Gastroesophageal sphincter (tissue), 4 donors: ENCODE results near the gene CIRBP. TPM values are rescaled to one million over a fixed set of nuclear protein-coding genes. Genes with fewer than 3 reads are reported as not detected.
"Not testable (repeated sequence)": the region's sequence is repeated elsewhere in the genome, so short reads cannot be mapped to it uniquely, and the experiment has no call there.

Experiments
- ATAC-seq: fragments of 150-250 bp; one replicate; pipeline ENCODE4 v1.9.1; 2016; ENCODE audit warnings: mild to moderate bottlenecking, moderate library complexity
- H3K27ac ChIP-seq, 4 donors: fragments of 200-600 bp; sonication (generic) in 3 of 4; 1 replicate in 3 of 4; 2 replicates in 1 of 4; pipeline ENCODE4 v1.5.1; 2016 to 2019
- H3K27me3 ChIP-seq: fragments of 200-600 bp; sonication (generic); one replicate; pipeline ENCODE4 v1.5.1; 2019
- H3K36me3 ChIP-seq, 2 donors: fragments of 200-600 bp; sonication (generic); one replicate each; pipeline ENCODE4 v1.5.1; 2019; ENCODE audit warnings: control low read depth in 1 of 2
- H3K4me1 ChIP-seq, 3 donors: fragments of 200-600 bp; sonication (generic); 1 replicate in 2 of 3; 2 replicates in 1 of 3; pipeline ENCODE4 v1.5.1; 2016 to 2019; ENCODE audit warnings: control low read depth in 2 of 3
- H3K4me3 ChIP-seq, 2 donors: fragments of 200-600 bp; sonication (generic); one replicate each; pipeline ENCODE4 v1.5.1; 2019; ENCODE audit warnings: mild to moderate bottlenecking in 1 of 2, moderate library complexity in 1 of 2
- H3K9me3 ChIP-seq, 3 donors: fragments of 200-600 bp; sonication (generic); one replicate each; pipeline ENCODE4 v1.5.1; 2017 to 2019; ENCODE audit warnings: control low read depth in 2 of 3
- CTCF ChIP-seq, 4 experiments: fragments of 200-600 bp in 2 of 4; fragments of 450-650 bp in 2 of 4; sonication (generic) in 1 of 4; IDR thresholded peaks; one replicate each; pipeline ENCODE4 v1.5.1; 2017 to 2019; ENCODE audit warnings: antibody characterized with exemption in 4 of 4, mild to moderate bottlenecking in 2 of 4, moderate library complexity in 2 of 4
- EP300 ChIP-seq: sonication (generic); formaldehyde crosslinking; IDR thresholded peaks from one replicate; pipeline ENCODE4 v1.6.1; 2017; ENCODE audit warnings: antibody characterized with exemption, mild to moderate bottlenecking
- POLR2A ChIP-seq, 2 donors: fragments of 450-650 bp; IDR thresholded peaks; one replicate each; pipeline ENCODE4 v1.6.1; 2017; ENCODE audit warnings: antibody characterized with exemption in 2 of 2, mild to moderate bottlenecking in 2 of 2, moderate library complexity in 1 of 2
- POLR2AphosphoS5 ChIP-seq: sonication (generic); formaldehyde crosslinking; IDR thresholded peaks from one replicate; pipeline ENCODE4 v1.6.1; 2017; ENCODE audit warnings: antibody characterized with exemption
- WGBS, 2 donors: methylation state at CpG; one replicate each; pipeline ENCODE4 v1.1.5; 2018; ENCODE audit warnings: low coverage in 1 of 2; 5-methylcytosine and 5-hydroxymethylcytosine counted together
- total RNA-seq, 4 donors: library from RNA; depleted of rRNA; stranded (reverse); fragments of >200 nt; gene quantifications; one replicate each; pipeline ENCODE4 v1.1.0, GENCODE V29; 2016

The CIRBP gene
- total RNA-seq, 4 donors from 2014 or later: 350 to 708 (median 559) TPM

DNA sequence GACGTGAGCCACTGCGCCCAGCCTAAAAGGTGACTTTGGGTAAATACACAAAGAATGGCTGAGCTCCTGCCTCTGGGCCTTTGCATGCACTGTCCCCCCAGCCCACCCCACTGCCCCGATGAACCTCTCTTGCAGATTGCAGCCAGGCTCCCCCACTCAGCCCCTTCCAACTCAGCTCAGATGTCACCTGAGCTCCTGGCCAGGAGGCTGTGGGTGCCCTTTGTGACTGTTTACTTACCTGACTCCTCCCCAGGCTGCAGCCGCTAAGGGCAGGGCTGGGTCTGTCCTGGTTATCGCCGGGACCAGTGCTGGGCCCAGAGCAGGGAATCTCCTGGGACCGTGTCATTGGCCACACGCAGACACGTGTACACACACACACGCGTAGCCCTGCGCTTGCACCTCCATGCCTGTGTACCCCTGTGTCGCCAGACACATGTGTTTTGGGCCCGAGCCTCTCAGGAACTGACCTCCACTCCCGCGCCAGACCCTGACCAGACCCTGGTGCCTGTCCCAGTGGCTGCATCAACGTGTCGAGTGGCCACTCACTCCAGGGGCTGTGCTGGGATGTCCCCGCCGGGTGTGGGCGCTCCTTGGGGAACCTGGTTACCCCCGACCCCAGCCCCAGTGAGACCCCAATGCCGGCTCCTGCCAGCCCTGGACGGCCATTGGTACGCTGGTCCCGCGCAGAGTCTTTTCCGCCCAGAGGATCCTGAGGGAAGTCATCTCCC lies 35.2 kb downstream of the CIRBP start:
- Histone ChIP-seq H3K9me3 (no peaks in the 10 kb centered on the region), H3K36me3 (no peaks in the 10 kb centered on the region), H3K27me3 (peaks cover 15% of the 10 kb centered on the region), H3K4me3 (no peak overlapping the region), H3K4me1 (no peaks in the 10 kb centered on the region), H3K27ac (no peak overlapping the region)
- WGBS, 2 donors: 87 to 100% methylated on average over 1 to 3 of the region's 28 CpGs
- TF ChIP-seq POLR2AphosphoS5: no peak
- TF ChIP-seq POLR2A (IDR thresholded peaks at IDR 0.05): no peak
- TF ChIP-seq CTCF (IDR thresholded peaks at IDR 0.05): no peak
- no peak for ATAC-seq

GRCh38 chr19:1305354-1305753 lies 36.2 kb downstream of the CIRBP start:
- not testable (repeated sequence) for H3K9me3 ChIP-seq, H3K27ac ChIP-seq, ATAC-seq, H3K4me3 ChIP-seq, H3K4me1 ChIP-seq, H3K36me3 ChIP-seq
- WGBS, 2 donors: 89 to 100% methylated on average over 3 to 8 of the region's 9 CpGs
- H3K27me3 ChIP-seq: peaks cover 18% of the 10 kb centered on the region

- no peaks in the 10 kb centered on the region for H3K36me3 ChIP-seq
- no peaks in the 10 kb centered on the region for H3K4me1 ChIP-seq
- no peak for ATAC-seq
- H3K27ac ChIP-seq: no peak overlapping the region
- H3K27me3 ChIP-seq: peaks cover 34% of the 10 kb centered on the region
- H3K4me3 ChIP-seq: no peak overlapping the region
- TF ChIP-seq CTCF (IDR thresholded peaks at IDR 0.05) (no peak), EP300 (no peak), POLR2A (IDR thresholded peaks at IDR 0.05) (no peak), POLR2AphosphoS5 (no peak)
- 100% methylated on average over 1 of the region's 38 CpGs; no CpG with 5 or more reads in 1 of the 2 donors for WGBS, 2 donors
- H3K9me3 ChIP-seq: no peaks in the 10 kb centered on the region
Measured at GRCh38 chr19:1307320-1307719, 38.2 kb downstream of the CIRBP start.

DNA sequence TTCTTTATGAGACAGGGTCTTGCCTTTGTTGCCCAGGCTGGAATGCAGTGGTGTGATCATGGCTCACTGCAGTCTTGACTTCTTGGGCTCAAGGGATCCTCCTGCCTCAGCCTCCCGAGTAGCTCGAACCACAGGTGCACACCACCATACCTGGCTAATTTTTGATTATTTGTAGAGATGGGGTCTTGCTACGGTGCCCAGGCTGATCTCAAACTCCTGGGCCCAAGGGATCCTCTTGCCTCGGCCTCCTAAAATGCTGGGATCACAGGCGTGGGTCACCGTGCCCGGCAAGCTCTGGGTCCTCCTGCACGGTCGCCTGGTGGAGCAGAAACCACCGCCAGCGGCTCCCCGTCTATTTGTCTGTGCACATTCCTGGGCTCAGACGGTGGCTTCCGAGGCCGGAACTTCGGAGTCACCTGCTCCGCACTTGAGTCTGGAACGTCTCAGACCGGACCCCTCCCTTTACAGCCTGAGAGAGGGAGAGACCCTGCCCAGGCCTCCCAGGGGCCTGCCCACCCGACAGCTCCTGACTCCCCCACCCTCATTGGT lies 38.7 kb downstream of the CIRBP start:
- Histone ChIP-seq H3K9me3 (no peaks in the 10 kb centered on the region), H3K27ac (no peak overlapping the region), H3K4me1 (no peaks in the 10 kb centered on the region), H3K4me3 (no peak overlapping the region), H3K36me3 (no peaks in the 10 kb centered on the region), H3K27me3 (peaks cover 39% of the 10 kb centered on the region)
- 90% methylated on average over 3 of the region's 20 CpGs; no CpG with 5 or more reads in 1 of the 2 donors for WGBS, 2 donors
- no peak for ATAC-seq
- TF ChIP-seq EP300 (no peak), POLR2A (IDR thresholded peaks at IDR 0.05) (no peak), POLR2AphosphoS5 (no peak), CTCF (IDR thresholded peaks at IDR 0.05) (no peak)

DNA sequence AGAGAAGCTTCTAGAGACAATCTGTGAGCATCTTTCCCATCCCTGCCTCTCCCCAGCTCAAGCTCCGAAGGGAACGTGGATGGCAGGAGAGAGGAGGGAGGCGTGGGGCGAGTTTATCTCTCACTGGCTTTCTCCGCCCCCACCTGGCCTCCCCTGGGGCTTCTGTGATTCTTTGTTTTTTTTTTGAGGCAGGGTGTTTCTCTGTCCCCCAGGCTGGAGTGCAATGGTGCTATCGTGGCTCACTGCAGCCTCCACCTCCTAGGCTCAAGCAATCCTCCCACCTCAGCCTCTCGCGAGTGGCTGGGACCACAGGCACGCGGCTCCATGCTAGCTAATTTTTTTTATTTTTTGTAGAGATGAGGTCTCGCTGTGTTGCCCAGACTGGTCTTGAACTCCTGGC lies 39.6 kb downstream of the CIRBP start:
- H3K27me3 ChIP-seq: peaks cover 48% of the 10 kb centered on the region
- TF ChIP-seq POLR2A (IDR thresholded peaks at IDR 0.05): no peak
- no peak for TF ChIP-seq POLR2AphosphoS5
- no peak for TF ChIP-seq CTCF (IDR thresholded peaks at IDR 0.05)
- no peak for TF ChIP-seq EP300
- no peaks in the 10 kb centered on the region for H3K36me3 ChIP-seq
- H3K4me3 ChIP-seq: no peak overlapping the region
- no peaks in the 10 kb centered on the region for H3K9me3 ChIP-seq
- ATAC-seq: no peak
- 44 to 87% methylated on average over 5 to 11 of the region's 11 CpGs for WGBS, 2 donors
- no peaks in the 10 kb centered on the region for H3K4me1 ChIP-seq
- no peak overlapping the region for H3K27ac ChIP-seq
